NCI-H446 (cell line): Measurements from ENCODE around the gene RXRA.
A peak's percentile ranks its signal among the peaks of the same experiment; 100 is the strongest.
"Not testable (repeated sequence)": the region's sequence is repeated elsewhere in the genome, so short reads cannot be mapped to it uniquely, and the experiment has no call there.

ENCODE experiments used
- DNase-seq, 2 experiments: peaks; one replicate each; lab custom pipeline; 2025; lab: John Stamatoyannopoulos, UW

The RXRA gene

GRCh38 chr9:134293611-134294152, 32.6 kb upstream of the RXRA start:
- DNase-seq: peak in 1 of 2 experiments; percentile 52

GRCh38 chr9:134294153-134295071, 31.8 kb upstream of the RXRA start:
- DNase-seq: no peak

- DNase-seq: no peak
Measured at GRCh38 chr9:134295101-134295745, 31.0 kb upstream of the RXRA start.

- DNase-seq: no peak
Measured at GRCh38 chr9:134295746-134296250, 30.5 kb upstream of the RXRA start.

- DNase-seq: no peak
Measured at GRCh38 chr9:134296301-134297082, 29.8 kb upstream of the RXRA start.

GRCh38 chr9:134297083-134297410, 29.2 kb upstream of the RXRA start:
- DNase-seq: no peak

GRCh38 chr9:134297576-134297975, 28.7 kb upstream of the RXRA start:
- no peak for DNase-seq

GRCh38 chr9:134298000-134298399, 28.3 kb upstream of the RXRA start:
- DNase-seq: no peak

GRCh38 chr9:134299068-134299467, 27.2 kb upstream of the RXRA start:
- DNase-seq: no peak

GRCh38 chr9:134299883-134300282, 26.4 kb upstream of the RXRA start:
- DNase-seq: no peak

GRCh38 chr9:134301387-134302129, 24.7 kb upstream of the RXRA start:
- DNase-seq: no peak

GRCh38 chr9:134302130-134302817, 24.0 kb upstream of the RXRA start:
- no peak for DNase-seq

GRCh38 chr9:134303601-134304000, 22.7 kb upstream of the RXRA start:
- no peak for DNase-seq

GRCh38 chr9:134304261-134304660, 22.0 kb upstream of the RXRA start:
- DNase-seq: no peak

GRCh38 chr9:134304690-134305089, 21.6 kb upstream of the RXRA start:
- no peak for DNase-seq

- DNase-seq: no peak
Measured at GRCh38 chr9:134305533-134305932, 20.7 kb upstream of the RXRA start.

- DNase-seq: not testable (repeated sequence)
Measured at GRCh38 chr9:134306042-134306441, 20.2 kb upstream of the RXRA start.

GRCh38 chr9:134306636-134307600, 19.3 kb upstream of the RXRA start:
- no peak for DNase-seq
